K562 (cell line): ENCODE measurements around the gene DAGLB. TPM values are rescaled to one million over a fixed set of nuclear protein-coding genes. Genes with fewer than 3 reads are reported as not detected.
"Not testable (repeated sequence)": the region's sequence is repeated elsewhere in the genome, so short reads cannot be mapped to it uniquely, and the experiment has no call there.

Experiments used
- ATAC-seq: fragments of 200-7000 bp; cut with Tn5 transposase; 3 replicates; pipeline ENCODE4 v1.9.1; 2020; ENCODE audit warnings: moderate library complexity
- BruUV-seq: library from RNA; stranded (reverse); fragments of 400-500 nt; replicated peaks from 2 replicates; lab custom pipeline; 2021; lab: Mats Ljungman, UMichigan
- CTCF ChIA-PET: fragments of 300-600 bp; formaldehyde crosslinking; extraction: SDS; loops from one replicate; lab custom pipeline; 2021; ENCODE audit warnings: low intra/inter-chr PET ratio; lab: Yijun Ruan, JAX
- POLR2A ChIA-PET: fragments of 300-600, 350-650 bp; sonication (Branson Sonifier 250); formaldehyde crosslinking; extraction: SDS; loops from one replicate; lab custom pipeline; 2021; ENCODE audit warnings: antibody characterized with exemption, inconsistent platforms; lab: Yijun Ruan, JAX
- DNase-seq, 4 experiments: peaks; one replicate each; pipeline versions ENCODE4 v3.0.0 to v3.0.0-alpha.2; 2011 to 2018; ENCODE audit warnings: low spot score in 3 of 4, mixed read lengths in 3 of 4; ENCODE audit errors: extremely low read depth in 1 of 4
- FAIRE-seq: peaks from 2 replicates; lab custom pipeline; 2011; peaks lifted over from hg19 to GRCh38; lab: Jason Lieb, UNC
- H2AFZ ChIP-seq: 2 replicates; pipeline ENCODE4 v1.6.0; 2011; ENCODE audit warnings: low read depth, low read length, control low read depth, inconsistent platforms
- H3K27ac ChIP-seq: fragments of 200-600 bp; 3 replicates; pipeline ENCODE4 v1.8.0; 2011; ENCODE audit warnings: low read depth, mild to moderate bottlenecking, control low read depth, inconsistent platforms, low read length, moderate library complexity, mixed read lengths; ENCODE audit errors: extremely low read depth
- H3K27me3 ChIP-seq, 2 experiments: fragments of 300-600 bp in 1 of 2; 2 replicates in 1 of 2; 3 replicates in 1 of 2; pipeline versions ENCODE4 v1.6.0 to v1.8.0; 2011; ENCODE audit warnings: inconsistent platforms in 2 of 2, low read length in 2 of 2, mild to moderate bottlenecking in 1 of 2, mixed read lengths in 1 of 2, moderate library complexity in 1 of 2; ENCODE audit not compliant: control insufficient read depth in 2 of 2, insufficient read depth in 2 of 2
- H3K36me3 ChIP-seq: fragments of 300-600 bp; 3 replicates; pipeline ENCODE4 v1.8.0; 2011; ENCODE audit warnings: mild to moderate bottlenecking, low read length, inconsistent platforms; ENCODE audit not compliant: control insufficient read depth, insufficient read depth
- H3K4me1 ChIP-seq, 2 experiments: fragments of 200-600 bp in 1 of 2; replicated peaks in 1 of 2; 2 replicates in 1 of 2; 3 replicates in 1 of 2; pipeline versions ENCODE4 v1.5.1 to v1.8.0; 2011; ENCODE audit warnings: inconsistent platforms in 2 of 2, low read length in 2 of 2, mild to moderate bottlenecking in 1 of 2, mixed read lengths in 1 of 2, moderate library complexity in 1 of 2; ENCODE audit not compliant: control insufficient read depth in 2 of 2, insufficient read depth in 2 of 2
- H3K4me2 ChIP-seq: 2 replicates; pipeline ENCODE4 v1.6.1; 2011; ENCODE audit warnings: low read length, control low read depth, inconsistent platforms, mixed read lengths; ENCODE audit not compliant: insufficient read depth
- H3K4me3 ChIP-seq: fragments of 200-600 bp; sonication (generic), shearing (Covaris generic); 2 replicates; pipeline ENCODE4 v1.5.1; 2016; ENCODE audit warnings: control low read depth, inconsistent platforms
- H3K79me2 ChIP-seq: fragments of 200-600 bp; 3 replicates; pipeline ENCODE4 v1.8.0; 2011; ENCODE audit warnings: low read length, inconsistent platforms; ENCODE audit not compliant: control insufficient read depth, insufficient read depth
- H3K9ac ChIP-seq, 2 experiments: 2 replicates each; pipeline versions ENCODE4 v1.6.0 to v1.6.1; 2011; ENCODE audit warnings: low read depth in 2 of 2, low read length in 2 of 2, control low read depth in 1 of 2, inconsistent platforms in 1 of 2, mild to moderate bottlenecking in 1 of 2, mixed read lengths in 1 of 2; ENCODE audit not compliant: insufficient read depth in 1 of 2
- H3K9me1 ChIP-seq: one replicate; pipeline ENCODE4 v1.6.0; 2011; ENCODE audit warnings: inconsistent platforms, mild to moderate bottlenecking, low read length, moderate library complexity; ENCODE audit not compliant: control insufficient read depth, insufficient read depth
- H3K9me3 ChIP-seq: replicated peaks from 2 replicates; pipeline ENCODE4 v1.5.1; 2011; ENCODE audit warnings: low read depth, low read length, inconsistent platforms; ENCODE audit not compliant: control insufficient read depth, insufficient read depth
- H4K20me1 ChIP-seq: replicated peaks from 2 replicates; pipeline ENCODE4 v1.6.1; 2011; ENCODE audit warnings: low read length, inconsistent platforms, mixed read lengths; ENCODE audit not compliant: control insufficient read depth, insufficient read depth
- HES1 ChIP-seq: fragments of 450-650 bp; IDR thresholded peaks from 2 replicates; pipeline ENCODE4 v1.6.1; 2016; ENCODE audit warnings: low read depth, mild to moderate bottlenecking, moderate library complexity
- HSF4 ChIP-seq: fragments of 250-450 bp; sonication (Bioruptor Pico); IDR thresholded peaks from 2 replicates; pipeline ENCODE4 v2.1.2; 2022; ENCODE audit warnings: mild to moderate bottlenecking, moderate library complexity, borderline replicate concordance
- ILF3 ChIP-seq: fragments of 450-650 bp; IDR thresholded peaks from 2 replicates; pipeline ENCODE4 v1.6.1; 2018; ENCODE audit warnings: antibody characterized with exemption, mild to moderate bottlenecking, moderate library complexity, borderline replicate concordance
- IRF9 ChIP-seq: fragments of 450-650 bp; IDR thresholded peaks from 2 replicates; pipeline ENCODE4 v1.6.1; 2016; ENCODE audit warnings: missing biosample characterization, missing genetic modification characterization
- POLR2AphosphoS2 ChIP-seq: IDR thresholded peaks from 2 replicates; pipeline ENCODE4 v1.6.1; 2012; ENCODE audit warnings: low read length, improper control_type of control experiment
- SREBF2 ChIP-seq: sonication (generic); formaldehyde crosslinking; IDR thresholded peaks from 2 replicates; pipeline ENCODE4 v1.4.0; 2020; ENCODE audit warnings: mild to moderate bottlenecking, missing genetic modification reagents
- XRCC3 ChIP-seq: fragments of 450-650 bp; IDR thresholded peaks from 2 replicates; pipeline ENCODE4 v1.6.1; 2017; ENCODE audit warnings: mild to moderate bottlenecking, moderate library complexity
- ZBTB5 ChIP-seq: fragments of 450-650 bp; IDR thresholded peaks from 2 replicates; pipeline ENCODE4 v1.6.1; 2017; ENCODE audit warnings: antibody characterized with exemption
- ZC3H11A ChIP-seq: IDR thresholded peaks from 2 replicates; pipeline ENCODE4 v1.6.1; 2012; ENCODE audit warnings: low read depth, low read length, improper control_type of control experiment
- ZNF778 ChIP-seq: fragments of 450-650 bp; formaldehyde crosslinking; IDR thresholded peaks from 2 replicates; pipeline ENCODE4 v1.4.0; 2020; ENCODE audit warnings: mild to moderate bottlenecking, moderate library complexity
- WGBS: fragments of 100-300 bp; shearing (Covaris generic); methylation state at CpG from one replicate; pipeline ENCODE4 v1.1.6; 2016; ENCODE audit warnings: low coverage, mixed read lengths; ENCODE audit not compliant: insufficient coverage; ENCODE audit errors: missing lambda C conversion rate; 5-methylcytosine and 5-hydroxymethylcytosine counted together
- in situ Hi-C: fragments of 300-500 bp; cut with MboI; formaldehyde crosslinking; loops from 4 replicates; pipeline ENCODE4 v1.15.0; 2018; ENCODE audit warnings: inconsistent platforms, mixed read lengths
- intact Hi-C: fragments of 100-400 bp; cut with micrococcal nuclease; formaldehyde crosslinking; loops from 2 replicates; pipeline ENCODE4 v1.14.2; 2022
- polyA plus RNA-seq, 8 experiments: library from polyadenylated mRNA; depleted of rRNA in 4 of 8; stranded (reverse) in 5 of 8; unstranded in 3 of 8; fragments of >200 nt; fragmentation: Nextera tagmentation in 2 of 8; fragmentation: Illumina TruSeq in 1 of 8; extraction: Ambion mirVana in 2 of 8; extraction: Trizol in 1 of 8; gene quantifications; 2 replicates each; pipeline versions ENCODE4 v1.2.1 to v1.2.3, GENCODE V29; 2011 to 2014; ENCODE audit warnings: inconsistent platforms in 1 of 8, missing spikeins in 1 of 8
- total RNA-seq, 7 experiments: library from RNA; depleted of rRNA in 6 of 7; stranded (reverse); fragments of >200 nt in 6 of 7; fragmentation: Illumina TruSeq in 2 of 7; extraction: Trizol in 2 of 7; gene quantifications; 2 replicates each; pipeline versions ENCODE4 v1.2.1 to v1.2.3, GENCODE V29; 2011 to 2021; ENCODE audit warnings: low replicate concordance in 1 of 7

The DAGLB gene
- total and polyA plus RNA-seq, 9 of the 15 experiments (the other 6 are each of a cell fraction or from before 2014, with no cell fraction given): 0.92 to 16.4 (median 9.3) TPM

- TF ChIP-seq ZNF778 (CRISPR knock-in tag) (no peak), XRCC3 (no peak), HES1 (no peak), HSF4 (no peak)
Observed at GRCh38 chr7:6460990-6461584, 13.3 kb upstream of the DAGLB start (continued).

GRCh38 chr7:6460303-6460702, 12.5 kb upstream of the DAGLB start:
- FAIRE-seq (no peak), ATAC-seq (no peak), DNase-seq (no peak)
- Histone ChIP-seq H2AFZ (no peak overlapping the region), H3K4me3 (no peak overlapping the region), H3K27me3 (no peaks in the 10 kb centered on the region), H4K20me1 (peaks cover 5% of the 10 kb centered on the region), H3K27ac (no peak overlapping the region), H3K9ac (no peak overlapping the region), H3K4me2 (no peak overlapping the region), H3K79me2 (no peaks in the 10 kb centered on the region), H3K9me1 (no peaks in the 10 kb centered on the region), H3K36me3 (peaks cover 32% of the 10 kb centered on the region; the same call in 2 of the 3 replicates), H3K4me1 (no peaks in the 10 kb centered on the region), H3K9me3 (no peaks in the 10 kb centered on the region)
- intact Hi-C loops (no loop called here), in situ Hi-C loops (no loop called here)
- 73% methylated on average over 6 of the region's 6 CpGs for WGBS
- POLR2A ChIA-PET: interaction anchor here (0.6 to 1.6 kb wide), 3 partner anchors 9 to 99 kb away, joined by 3 to 4 read pairs (median 3); no protein-coding TSS in a partner anchor
- TF ChIP-seq IRF9 (tag): no peak
- TF ChIP-seq SREBF2 (CRISPR knock-in tag): no peak
- peak; percentile 83 for TF ChIP-seq POLR2AphosphoS2
- no peak for TF ChIP-seq ZBTB5
- TF ChIP-seq ILF3: peak; percentile 76; the same call in 1 of the 2 replicates
- TF ChIP-seq ZC3H11A: no peak
- CTCF ChIA-PET: no interaction called here
- no TSS peak for BruUV-seq

GRCh38 chr7:6458676-6459075, 10.9 kb upstream of the DAGLB start:
- H3K4me1 ChIP-seq, BruUV-seq, in situ Hi-C loops, DNase-seq, H3K9ac ChIP-seq, H3K27ac ChIP-seq, H2AFZ ChIP-seq, ATAC-seq, POLR2A ChIA-PET, H3K9me3 ChIP-seq, H3K4me3 ChIP-seq, FAIRE-seq, H3K9me1 ChIP-seq, H3K27me3 ChIP-seq, H3K79me2 ChIP-seq, H4K20me1 ChIP-seq, intact Hi-C loops, H3K4me2 ChIP-seq: not testable (repeated sequence)
- CTCF ChIA-PET: interaction anchor here (0.6 kb wide), 1 partner anchor 965 kb away, joined by 3 read pairs; no protein-coding TSS in a partner anchor
- WGBS: 90% methylated on average over 3 of the region's 3 CpGs
- H3K36me3 ChIP-seq: peaks cover 24% of the 10 kb centered on the region; the same call in 2 of the 3 replicates
